HepG2 (cell line): Measurements from ENCODE around the gene CTSA. TPM values are rescaled to one million over a fixed set of nuclear protein-coding genes. Genes with fewer than 3 reads are reported as not detected.
A peak's percentile ranks its signal among the peaks of the same experiment; 100 is the strongest.

Experiments
- AGO1 ChIP-seq: fragments of 200-400 bp; formaldehyde crosslinking; IDR thresholded peaks from 2 replicates; pipeline ENCODE4 v1.6.1; 2017; ENCODE audit warnings: mild to moderate bottlenecking, low read depth, low read length, moderate library complexity; ENCODE audit not compliant: poor library complexity, severe bottlenecking
- ATAD3A ChIP-seq: sonication (generic); formaldehyde crosslinking; IDR thresholded peaks from 2 replicates; pipeline ENCODE4 v1.4.0; 2020; ENCODE audit warnings: missing genetic modification reagents
- ATF1 ChIP-seq: IDR thresholded peaks from 2 replicates; pipeline ENCODE4 v1.6.1; 2016; ENCODE audit warnings: mild to moderate bottlenecking, control low read depth
- GATAD1 ChIP-seq: IDR thresholded peaks from 2 replicates; pipeline ENCODE4 v1.6.1; 2016; ENCODE audit warnings: missing genetic modification reagents, missing compliant biosample characterization
- HMGXB3 ChIP-seq: sonication (generic); formaldehyde crosslinking; IDR thresholded peaks from 2 replicates; pipeline ENCODE4 v1.4.0; 2020; ENCODE audit warnings: missing genetic modification reagents, borderline replicate concordance
- KLF11 ChIP-seq: IDR thresholded peaks from 2 replicates; pipeline ENCODE4 v1.6.1; 2016; ENCODE audit warnings: missing compliant biosample characterization
- KLF13 ChIP-seq: sonication (generic); formaldehyde crosslinking; IDR thresholded peaks from 2 replicates; pipeline ENCODE4 v1.4.0; 2020; ENCODE audit warnings: mild to moderate bottlenecking, missing genetic modification reagents
- MED13 ChIP-seq: sonication (generic); formaldehyde crosslinking; IDR thresholded peaks from 2 replicates; pipeline ENCODE4 v1.5.0; 2020; ENCODE audit warnings: missing genetic modification reagents
- NCOA1 ChIP-seq: sonication (generic); formaldehyde crosslinking; IDR thresholded peaks from 2 replicates; pipeline ENCODE4 v1.9.0; 2021; ENCODE audit warnings: missing genetic modification reagents
- NFATC3 ChIP-seq: sonication (generic); formaldehyde crosslinking; IDR thresholded peaks from 2 replicates; pipeline ENCODE4 v1.5.1; 2020; ENCODE audit warnings: mild to moderate bottlenecking, missing genetic modification reagents
- NKX3-1 ChIP-seq: sonication (generic); formaldehyde crosslinking; IDR thresholded peaks from 2 replicates; pipeline ENCODE4 v1.5.0; 2020; ENCODE audit warnings: missing genetic modification reagents
- RFX5 ChIP-seq: IDR thresholded peaks from 2 replicates; pipeline ENCODE4 v1.6.1; 2011; ENCODE audit warnings: low read depth, low read length, improper control_type of control experiment
- SNAI1 ChIP-seq: sonication (generic); formaldehyde crosslinking; IDR thresholded peaks from 2 replicates; pipeline ENCODE4 v1.5.0; 2020; ENCODE audit warnings: mild to moderate bottlenecking, missing genetic modification reagents, borderline replicate concordance
- SRSF9 ChIP-seq: fragments of 200-400 bp; formaldehyde crosslinking; IDR thresholded peaks from 2 replicates; pipeline ENCODE4 v1.6.1; 2018; ENCODE audit warnings: borderline replicate concordance, mild to moderate bottlenecking, low read depth, low read length; ENCODE audit not compliant: insufficient read depth, poor library complexity, severe bottlenecking
- U2AF1 ChIP-seq: fragments of 200-400 bp; formaldehyde crosslinking; optimal IDR thresholded peaks from 2 replicates; pipeline ENCODE3; 2017; ENCODE audit warnings: mild to moderate bottlenecking, low read depth, low read length
- ZBTB34 ChIP-seq: sonication (generic); formaldehyde crosslinking; IDR thresholded peaks from 2 replicates; pipeline ENCODE4 v1.8.0; 2022; ENCODE audit warnings: mild to moderate bottlenecking, missing genetic modification reagents
- ZC3H4 ChIP-seq: sonication (generic); formaldehyde crosslinking; IDR thresholded peaks from 2 replicates; pipeline ENCODE4 v1.4.0; 2020; ENCODE audit warnings: missing genetic modification reagents, borderline replicate concordance
- ZFYVE20 ChIP-seq: sonication (generic); formaldehyde crosslinking; IDR thresholded peaks from 2 replicates; pipeline ENCODE4 v1.8.0; 2023; ENCODE audit warnings: low read depth, mild to moderate bottlenecking, moderate library complexity, missing genetic modification reagents, borderline replicate concordance
- ZNF101 ChIP-seq: sonication (generic); formaldehyde crosslinking; IDR thresholded peaks from 2 replicates; pipeline ENCODE4 v1.4.0; 2020; ENCODE audit warnings: mild to moderate bottlenecking, low read depth, missing genetic modification reagents, borderline replicate concordance
- ZNF468 ChIP-seq: sonication (generic); formaldehyde crosslinking; IDR thresholded peaks from 2 replicates; pipeline ENCODE4 v1.8.0; 2022; ENCODE audit warnings: mild to moderate bottlenecking, moderate library complexity, missing genetic modification reagents
- ZNF703 ChIP-seq: sonication (generic); formaldehyde crosslinking; IDR thresholded peaks from 2 replicates; pipeline ENCODE4 v1.5.1; 2020; ENCODE audit warnings: missing genetic modification reagents, mild to moderate bottlenecking, moderate library complexity, borderline replicate concordance
- polyA plus RNA-seq, 8 experiments: library from polyadenylated mRNA; depleted of rRNA in 3 of 8; stranded (reverse) in 7 of 8; unstranded in 1 of 8; fragments of >200 nt; fragmentation: Illumina TruSeq in 4 of 8; extraction: Trizol in 4 of 8; gene quantifications; 2 replicates each; pipeline versions ENCODE4 v1.2.1 to v1.2.3, GENCODE V29; 2011 to 2016; ENCODE audit warnings: low read depth in 4 of 8, missing spikeins in 1 of 8, mixed read lengths in 1 of 8; ENCODE audit not compliant: insufficient read depth in 1 of 8
- total RNA-seq, 5 experiments: library from RNA; depleted of rRNA; stranded (reverse); fragments of >200 nt; fragmentation: Illumina TruSeq; extraction: Trizol; gene quantifications; 2 replicates each; pipeline ENCODE4 v1.2.3, GENCODE V29; 2016; ENCODE audit warnings: low read depth in 1 of 5
- TF ChIP-seq, protein P1 (sequence below): sonication (generic); formaldehyde crosslinking; IDR thresholded peaks from 2 replicates; pipeline ENCODE4 v1.8.1; 2023; ENCODE audit warnings: mild to moderate bottlenecking, missing genetic modification reagents

The CTSA gene
- total and polyA plus RNA-seq, 2 of the 13 experiments (the other 11 are each of a cell fraction or from before 2014, with no cell fraction given), result 202 to 231 TPM

DNA sequence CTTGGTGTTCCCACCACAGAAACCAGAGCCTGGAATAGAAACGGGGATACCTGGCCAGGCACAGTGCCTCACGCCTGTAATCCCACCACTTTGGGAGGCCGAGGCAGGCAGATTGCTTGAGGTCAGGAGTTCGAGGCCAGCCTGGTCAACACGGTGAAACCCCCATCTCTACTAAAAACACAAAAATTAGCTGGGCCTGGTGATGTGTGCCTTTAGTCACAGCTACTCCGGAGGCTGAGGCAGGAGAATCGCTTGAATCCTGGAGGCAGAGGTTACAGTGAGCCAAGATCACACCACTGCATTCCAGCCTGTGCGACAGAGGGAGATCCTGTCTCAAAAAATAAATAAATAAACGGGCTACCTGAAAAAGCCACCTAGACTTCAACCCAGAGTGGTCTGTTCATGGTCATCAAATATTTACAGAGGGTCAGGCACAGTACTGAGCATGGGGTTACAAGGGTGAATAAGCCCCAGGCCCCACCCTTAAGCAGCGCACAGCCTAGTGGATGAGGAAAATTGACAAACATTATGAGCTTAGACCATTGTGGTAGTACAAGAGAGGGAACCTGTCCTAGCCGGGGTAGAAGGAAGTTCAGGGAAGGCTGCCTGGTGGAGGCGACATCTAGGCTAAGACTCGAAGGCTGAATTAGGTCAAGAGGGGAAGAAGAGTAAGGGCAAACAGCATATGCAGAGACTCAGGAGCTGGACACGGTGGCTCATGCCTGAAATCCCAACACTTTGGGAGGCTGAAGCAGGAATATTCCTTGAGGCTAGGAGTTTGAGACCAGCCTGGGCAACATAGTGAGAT is 36.1 kb downstream of the CTSA start (continued):
- no peak for TF ChIP-seq ATAD3A (CRISPR knock-in tag)
- no peak for TF ChIP-seq ZNF101 (CRISPR knock-in tag)
- TF ChIP-seq AGO1, result no peak
- TF ChIP-seq, protein P1, sequence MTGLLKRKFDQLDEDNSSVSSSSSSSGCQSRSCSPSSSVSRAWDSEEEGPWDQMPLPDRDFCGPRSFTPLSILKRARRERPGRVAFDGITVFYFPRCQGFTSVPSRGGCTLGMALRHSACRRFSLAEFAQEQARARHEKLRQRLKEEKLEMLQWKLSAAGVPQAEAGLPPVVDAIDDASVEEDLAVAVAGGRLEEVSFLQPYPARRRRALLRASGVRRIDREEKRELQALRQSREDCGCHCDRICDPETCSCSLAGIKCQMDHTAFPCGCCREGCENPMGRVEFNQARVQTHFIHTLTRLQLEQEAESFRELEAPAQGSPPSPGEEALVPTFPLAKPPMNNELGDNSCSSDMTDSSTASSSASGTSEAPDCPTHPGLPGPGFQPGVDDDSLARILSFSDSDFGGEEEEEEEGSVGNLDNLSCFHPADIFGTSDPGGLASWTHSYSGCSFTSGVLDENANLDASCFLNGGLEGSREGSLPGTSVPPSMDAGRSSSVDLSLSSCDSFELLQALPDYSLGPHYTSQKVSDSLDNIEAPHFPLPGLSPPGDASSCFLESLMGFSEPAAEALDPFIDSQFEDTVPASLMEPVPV (CRISPR knock-in tag), result peak; percentile 1; the same call in 1 of the 2 replicates
- TF ChIP-seq NFATC3 (CRISPR knock-in tag), result no peak
- TF ChIP-seq NCOA1 (CRISPR knock-in tag), result peak; percentile 26
- 0 out of 2 replicates have a peak, but pooled peaks have one; percentile 67 for TF ChIP-seq ZNF468 (CRISPR knock-in tag)
- no peak for TF ChIP-seq KLF13 (CRISPR knock-in tag)
- peak; percentile 77 for TF ChIP-seq ATF1 (CRISPR knock-in tag)
- TF ChIP-seq MED13, result peak; percentile 9; the same call in 1 of the 2 replicates
- peak; percentile 20; the same call in 1 of the 2 replicates for TF ChIP-seq SNAI1
- TF ChIP-seq RFX5, result no peak
- TF ChIP-seq SRSF9, result no peak
- TF ChIP-seq KLF11 (CRISPR knock-in tag), result no peak
- TF ChIP-seq ZBTB34 (CRISPR knock-in tag), result no peak; the same call in 1 of the 2 replicates
- TF ChIP-seq ZNF703 (CRISPR knock-in tag), result peak; percentile 57; the same call in 1 of the 2 replicates
- TF ChIP-seq U2AF1, result no peak
- TF ChIP-seq ZFYVE20, result no peak
- TF ChIP-seq HMGXB3 (CRISPR knock-in tag), result peak; percentile 65
- TF ChIP-seq ZC3H4 (CRISPR knock-in tag), result no peak
- no peak; the same call in 1 of the 2 replicates for TF ChIP-seq NKX3-1 (CRISPR knock-in tag)
- TF ChIP-seq GATAD1 (CRISPR knock-in tag), result peak; percentile 78
